T-helper 1 cell treated with Interleukin-12 subunit alpha and Interleukin-12 subunit beta and Interleukin-4 antibody, amounts not matched to agents 30 ng/mL and 1 ng/mL, for 36 hours (primary cell): Measurements from ENCODE around the gene IL6ST. TPM values are rescaled to one million over a fixed set of nuclear protein-coding genes. Genes with fewer than 3 reads are reported as not detected.
"Not testable (repeated sequence)": the region's sequence is repeated elsewhere in the genome, so short reads cannot be mapped to it uniquely, and the experiment has no call there.

Experiments
- intact Hi-C: fragments of 100-400 bp; cut with micrococcal nuclease; formaldehyde crosslinking; loops from one replicate; pipeline ENCODE4 v1.15.1; 2024
- total RNA-seq: library from RNA; stranded (reverse); gene quantifications from 2 replicates; pipeline ENCODE4 v1.2.3, GENCODE V29; 2022

The IL6ST gene
- total RNA-seq, 1 donor from 2014 or later, result 99.6 TPM

DNA sequence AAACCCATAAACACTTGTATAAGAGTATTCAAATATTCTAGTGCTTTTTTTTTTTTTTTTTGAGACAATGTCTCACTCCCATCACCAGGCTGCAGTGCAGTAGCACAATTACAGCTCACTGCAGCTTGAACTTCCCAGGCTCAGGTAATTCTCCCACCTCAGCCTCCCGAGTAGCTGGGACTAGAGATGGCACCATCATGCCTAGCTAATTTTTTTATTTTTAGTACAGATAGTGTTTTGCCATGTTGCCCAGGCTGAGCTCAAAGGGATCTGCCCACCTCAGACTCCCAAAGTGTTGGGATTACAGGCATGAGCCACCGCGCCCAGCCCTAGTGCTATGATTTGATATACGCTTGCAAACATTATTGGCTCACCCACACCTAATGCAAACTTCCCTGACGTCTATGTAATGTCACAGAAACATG lies 11.8 kb downstream of the IL6ST start:
- intact Hi-C loops, result loop anchor here (1.0 to 10.0 kb wide), 3 partner anchors 9 to 448 kb away; partner anchors contain the start of gene PLPP1

DNA sequence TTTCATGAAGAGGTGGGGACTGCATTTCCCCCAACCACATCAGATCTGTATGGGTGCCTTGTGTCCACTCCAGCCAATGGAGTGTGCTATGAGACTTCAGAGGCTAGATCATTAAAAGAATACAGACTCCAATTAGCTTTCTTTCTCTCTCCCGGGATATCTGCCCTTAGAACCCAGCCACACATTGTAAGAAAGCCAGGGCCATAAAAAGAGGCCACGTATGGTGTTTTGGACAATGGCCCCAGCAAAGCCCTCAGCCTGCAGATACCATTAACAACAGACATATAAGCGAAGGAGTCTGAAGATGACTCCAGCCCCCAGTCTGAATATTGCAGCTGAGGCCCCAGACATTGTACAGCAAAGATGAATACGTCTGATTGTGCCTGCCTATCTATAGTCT lies 21.5 kb downstream of the IL6ST start:
- intact Hi-C loops, result no loop called here

DNA sequence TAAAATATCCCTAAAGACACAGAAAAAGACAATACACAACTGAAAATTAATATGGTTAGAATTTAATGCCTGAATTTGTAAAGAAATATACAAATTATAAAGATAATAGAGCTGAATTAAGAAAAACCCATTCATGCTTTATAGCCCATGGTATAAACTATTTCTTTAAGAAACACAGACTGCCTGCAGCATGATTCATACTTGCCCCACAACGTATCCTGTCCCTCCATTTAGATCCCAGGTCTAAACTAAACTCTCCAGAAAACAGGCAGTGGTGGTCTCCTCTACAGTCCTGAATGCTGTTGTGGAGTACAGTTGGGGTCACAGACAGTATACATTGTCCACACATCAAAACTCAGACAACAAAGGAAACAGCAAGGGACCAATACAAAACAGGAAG lies 24.8 kb downstream of the IL6ST start:
- intact Hi-C loops, result no loop called here

DNA sequence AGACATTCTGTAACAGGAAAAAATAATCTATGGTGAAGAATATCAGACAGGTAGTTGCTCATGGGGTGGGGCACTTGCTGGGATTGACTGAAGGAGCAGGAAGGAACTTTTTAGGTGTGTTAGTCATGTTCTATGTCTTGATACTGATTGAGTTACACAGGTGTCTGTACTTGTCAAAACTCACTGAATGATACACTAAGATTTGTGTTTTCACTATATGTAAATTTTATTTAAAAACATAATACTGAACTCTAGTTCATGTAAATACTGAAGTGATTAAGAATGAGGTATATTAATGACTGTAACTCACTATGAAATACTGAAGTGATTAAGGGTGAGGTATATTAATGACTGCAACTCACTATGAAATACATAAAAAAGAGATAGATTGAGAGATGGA lies 28.5 kb downstream of the IL6ST start:
- intact Hi-C loops, result no loop called here

DNA sequence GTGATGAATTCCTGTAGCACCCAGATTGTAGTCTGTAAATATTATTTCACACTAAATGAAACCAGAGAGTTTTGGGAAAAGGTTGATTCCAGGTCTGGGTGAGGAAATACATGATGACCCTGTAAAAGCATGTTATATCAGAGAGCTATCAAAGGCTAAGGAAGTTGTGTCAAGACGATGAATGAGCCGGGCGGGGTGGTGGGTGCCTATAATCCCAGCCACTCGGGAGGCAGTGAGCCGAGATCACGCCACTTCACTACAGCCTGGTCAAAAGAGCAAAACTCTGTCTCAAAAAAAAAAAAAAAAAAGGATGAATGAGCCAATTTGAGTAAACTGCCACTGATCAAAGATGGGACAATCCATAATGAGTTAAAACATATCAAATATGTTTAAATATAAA lies 29.2 kb downstream of the IL6ST start:
- intact Hi-C loops, result no loop called here

DNA sequence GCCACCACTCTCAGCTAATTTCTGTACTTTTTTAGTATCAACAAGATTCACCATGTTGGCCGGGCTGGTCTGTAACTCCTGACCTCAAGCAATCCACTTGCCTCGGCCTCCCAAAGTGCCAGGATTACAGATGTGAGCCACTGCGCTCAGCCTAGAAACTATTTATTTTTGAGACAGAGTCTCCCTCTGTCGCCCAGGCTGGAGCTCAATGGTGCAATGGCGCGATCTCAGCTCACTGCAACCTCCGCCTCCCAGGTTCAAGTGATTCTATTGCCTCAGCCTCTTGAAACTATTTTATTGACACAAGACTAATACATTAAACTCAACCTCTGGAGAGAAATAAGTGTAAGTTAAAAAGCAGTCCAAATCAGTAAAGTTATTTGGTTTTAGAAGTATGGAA lies 34.0 kb downstream of the IL6ST start:
- intact Hi-C loops, result no loop called here

DNA sequence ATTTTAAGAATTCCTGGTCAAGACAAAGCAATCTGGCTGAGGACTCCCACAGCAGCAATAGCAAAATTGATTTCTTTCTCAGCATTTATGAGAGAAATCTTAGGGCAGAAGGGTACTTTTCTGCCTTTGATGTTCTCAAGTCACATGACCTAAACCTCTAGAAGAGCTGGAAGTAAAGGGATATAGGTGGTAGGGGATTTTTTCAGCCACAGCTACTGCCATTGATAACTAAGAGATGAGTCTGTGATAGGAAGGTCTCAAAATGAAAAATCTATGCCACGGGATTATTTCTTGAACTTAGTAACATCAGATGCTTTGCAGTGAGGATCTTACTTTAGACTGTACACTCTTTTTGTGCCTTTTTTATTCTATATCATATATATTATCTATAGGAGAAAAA lies 35.6 kb downstream of the IL6ST start:
- intact Hi-C loops, result no loop called here

DNA sequence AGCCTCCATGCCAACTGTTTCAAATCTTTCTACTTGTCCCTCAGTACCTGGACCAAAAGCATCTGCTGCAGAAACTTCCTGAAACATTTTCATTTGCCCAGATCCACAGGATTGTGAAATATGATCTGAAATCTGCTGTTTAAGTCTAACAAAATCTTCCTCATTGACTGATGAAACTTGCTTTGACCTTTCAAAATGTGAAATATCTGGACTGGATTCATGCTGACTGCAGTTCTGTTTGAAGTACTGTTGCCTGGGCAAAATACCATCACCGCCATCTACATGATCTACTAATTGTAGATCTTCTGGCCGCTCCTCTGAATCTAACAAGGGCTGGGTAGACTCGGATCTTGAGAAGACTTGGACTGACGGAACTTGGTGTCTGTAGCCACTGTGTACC lies 53.6 kb downstream of the IL6ST start:
- intact Hi-C loops, result not testable (repeated sequence)

DNA sequence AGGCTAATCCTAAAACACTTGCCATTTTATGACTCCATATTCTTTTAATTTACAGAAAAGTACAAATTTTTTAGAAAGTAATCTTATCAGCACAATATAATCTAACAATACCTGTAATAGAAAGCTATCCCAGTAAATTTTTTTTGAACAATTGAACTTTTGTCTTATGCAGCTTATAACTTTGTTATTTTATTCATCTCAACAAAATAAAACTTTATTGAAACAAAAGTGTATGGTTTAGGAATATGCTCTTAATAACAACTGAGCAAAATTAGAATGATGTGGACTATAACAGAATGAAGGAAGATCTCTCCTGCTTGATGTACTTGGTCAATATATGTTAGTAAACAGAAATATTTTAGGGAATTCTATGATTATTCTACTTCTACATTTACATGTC lies 57.2 kb downstream of the IL6ST start:
- intact Hi-C loops, result loop anchor here (2.0 to 5.0 kb wide), 2 partner anchors 315 to 901 kb away; no protein-coding TSS in a partner anchor

DNA sequence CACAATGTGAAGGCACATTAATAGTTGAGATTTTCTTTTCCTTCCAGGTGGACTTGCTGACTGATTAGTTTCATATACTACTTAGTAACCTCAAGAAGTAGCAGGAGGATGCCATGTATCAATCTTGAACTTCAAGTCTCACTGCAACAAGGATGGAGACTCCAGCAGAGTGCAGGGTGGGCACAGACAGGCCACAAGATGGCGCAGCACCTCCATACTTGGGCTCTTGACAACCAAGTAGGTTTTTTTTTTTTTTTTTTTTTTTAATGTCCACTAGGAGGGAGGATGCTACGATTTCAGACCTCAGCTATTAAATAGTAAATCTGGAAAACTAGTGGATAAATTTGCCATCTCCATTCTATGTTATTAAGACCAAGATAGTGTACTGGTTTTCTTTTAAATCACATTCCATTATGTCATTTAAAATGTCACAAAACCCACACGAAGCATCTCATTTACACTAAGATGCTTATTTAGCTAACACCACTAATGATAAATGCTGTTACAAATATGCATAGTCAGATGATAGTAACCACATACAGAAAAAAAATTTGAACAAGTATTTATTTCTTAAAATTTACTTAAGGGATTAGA lies 58.6 kb downstream of the IL6ST start:
- intact Hi-C loops, result loop anchor here (1.0 to 5.0 kb wide), 5 partner anchors 42 to 903 kb away; no protein-coding TSS in a partner anchor

DNA sequence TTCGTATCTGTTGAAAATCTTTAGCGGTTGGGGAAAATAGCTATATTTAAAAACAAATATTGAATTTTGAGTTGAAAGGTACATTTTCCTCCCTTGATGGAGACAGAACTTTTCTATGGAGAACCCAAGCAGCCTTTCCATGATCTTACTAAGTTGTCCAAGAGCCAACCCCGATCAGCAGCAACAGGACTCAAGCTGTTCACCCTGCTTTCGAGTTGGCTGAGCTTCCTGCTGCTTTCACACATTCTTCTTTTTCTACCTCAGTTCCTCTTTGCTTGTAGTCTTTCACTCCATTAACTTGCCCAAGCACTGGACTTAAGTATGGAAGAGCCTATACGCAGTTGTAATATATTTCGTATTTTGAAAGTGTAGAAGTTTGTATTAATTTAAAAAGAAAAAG lies 59.4 kb downstream of the IL6ST start:
- intact Hi-C loops, result loop anchor here (5.0 kb wide), 1 partner anchor 317 kb away; no protein-coding TSS in a partner anchor

DNA sequence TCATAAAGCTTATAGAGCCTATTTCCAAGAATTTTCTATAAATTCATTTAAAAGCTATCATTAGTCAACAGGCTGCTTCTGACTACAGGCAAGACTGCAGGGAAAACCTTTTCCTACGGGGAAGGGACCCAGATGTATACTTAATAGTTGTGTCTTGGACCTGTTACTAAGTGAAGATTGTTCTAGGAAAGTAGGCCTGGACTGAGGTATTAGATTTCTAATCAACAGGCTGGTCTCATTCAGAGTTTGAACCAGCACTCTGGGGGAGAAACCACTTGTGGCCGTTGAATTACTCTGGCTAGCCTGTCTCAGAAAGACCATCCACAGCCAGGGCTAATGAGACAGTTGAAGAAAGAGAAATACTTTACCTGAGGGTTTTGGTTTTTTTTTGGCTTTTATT lies 60.0 kb downstream of the IL6ST start:
- intact Hi-C loops, result loop anchor here (5.0 kb wide), 1 partner anchor 318 kb away; no protein-coding TSS in a partner anchor

DNA sequence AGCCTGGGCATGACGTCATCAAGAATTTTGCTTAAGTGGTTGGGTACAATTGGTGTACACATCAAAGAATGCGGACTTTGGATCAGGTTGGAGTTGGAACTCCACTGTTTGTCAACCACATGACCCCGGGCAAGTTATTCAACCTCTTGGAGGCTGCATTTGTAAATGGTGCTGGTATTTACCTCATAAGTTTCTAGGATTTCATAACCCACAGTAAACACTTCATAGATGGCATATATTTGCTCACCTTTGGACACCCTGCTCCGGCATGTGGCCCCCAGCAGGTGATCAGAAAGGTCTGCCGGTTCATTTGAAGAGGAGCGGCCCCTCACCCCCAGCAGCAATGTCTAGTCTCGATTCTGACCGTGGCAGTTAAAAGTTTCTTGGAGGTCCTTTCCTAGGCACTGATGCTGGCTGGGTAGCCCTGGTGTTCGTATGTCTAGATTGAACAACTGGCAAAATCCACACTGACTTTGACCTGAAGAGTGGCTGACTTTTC lies 60.6 kb downstream of the IL6ST start:
- intact Hi-C loops, result no loop called here

DNA sequence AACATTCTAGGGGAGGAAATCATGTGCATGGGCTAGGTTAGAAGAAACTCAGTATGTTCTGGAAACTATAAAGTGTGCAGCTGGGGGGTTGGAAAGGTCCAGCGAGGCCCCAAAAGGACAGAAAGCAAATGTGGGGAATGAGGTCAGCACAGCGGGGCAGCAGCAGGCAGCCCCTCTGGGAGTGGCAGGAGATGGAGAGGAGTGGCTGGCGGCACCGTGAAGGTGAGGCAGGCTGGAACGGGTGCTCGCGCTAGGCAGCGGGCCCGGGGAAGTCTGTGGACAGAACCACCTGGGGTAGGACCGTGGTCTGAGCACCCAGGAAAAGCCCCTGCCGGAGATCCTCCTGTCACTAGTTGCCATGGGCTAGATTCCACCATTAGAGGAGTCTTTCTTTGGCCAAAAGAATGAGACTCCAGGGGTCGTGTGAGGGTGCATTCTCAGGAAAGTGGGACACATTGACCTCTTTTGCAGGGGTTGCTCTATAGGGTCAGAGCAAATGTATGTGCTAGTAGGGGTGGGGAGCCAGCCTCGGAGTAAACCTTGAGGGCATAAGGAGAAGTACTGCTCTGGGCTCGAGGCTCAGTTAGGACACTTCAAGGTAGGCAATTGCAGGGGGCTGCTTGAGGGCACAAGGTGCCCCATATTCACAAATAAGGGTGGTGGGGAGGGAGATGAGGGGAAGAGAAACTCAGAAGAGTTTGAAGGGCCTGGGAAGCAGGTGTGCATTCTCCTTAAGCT lies 61.2 kb downstream of the IL6ST start:
- intact Hi-C loops, result no loop called here

DNA sequence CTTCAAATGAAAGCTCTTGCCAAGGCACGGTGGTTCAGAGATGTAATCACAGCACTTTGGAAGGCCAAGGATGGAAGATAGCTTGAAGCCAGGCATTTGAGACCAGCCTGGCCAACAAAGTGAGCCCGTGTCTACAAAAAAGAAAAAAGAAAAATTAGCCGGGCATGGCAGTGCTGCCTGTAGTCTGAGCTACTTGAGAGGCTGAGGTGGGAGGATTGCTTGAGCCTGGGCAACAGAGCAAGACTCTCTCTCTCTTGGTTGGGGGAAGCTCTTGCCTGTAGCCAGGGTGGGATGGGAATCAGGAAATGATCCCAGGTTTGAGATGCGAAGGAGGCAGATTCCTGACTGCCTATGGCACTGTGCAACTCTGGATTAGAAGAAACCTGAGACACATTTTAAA lies 62.1 kb downstream of the IL6ST start:
- intact Hi-C loops, result no loop called here

DNA sequence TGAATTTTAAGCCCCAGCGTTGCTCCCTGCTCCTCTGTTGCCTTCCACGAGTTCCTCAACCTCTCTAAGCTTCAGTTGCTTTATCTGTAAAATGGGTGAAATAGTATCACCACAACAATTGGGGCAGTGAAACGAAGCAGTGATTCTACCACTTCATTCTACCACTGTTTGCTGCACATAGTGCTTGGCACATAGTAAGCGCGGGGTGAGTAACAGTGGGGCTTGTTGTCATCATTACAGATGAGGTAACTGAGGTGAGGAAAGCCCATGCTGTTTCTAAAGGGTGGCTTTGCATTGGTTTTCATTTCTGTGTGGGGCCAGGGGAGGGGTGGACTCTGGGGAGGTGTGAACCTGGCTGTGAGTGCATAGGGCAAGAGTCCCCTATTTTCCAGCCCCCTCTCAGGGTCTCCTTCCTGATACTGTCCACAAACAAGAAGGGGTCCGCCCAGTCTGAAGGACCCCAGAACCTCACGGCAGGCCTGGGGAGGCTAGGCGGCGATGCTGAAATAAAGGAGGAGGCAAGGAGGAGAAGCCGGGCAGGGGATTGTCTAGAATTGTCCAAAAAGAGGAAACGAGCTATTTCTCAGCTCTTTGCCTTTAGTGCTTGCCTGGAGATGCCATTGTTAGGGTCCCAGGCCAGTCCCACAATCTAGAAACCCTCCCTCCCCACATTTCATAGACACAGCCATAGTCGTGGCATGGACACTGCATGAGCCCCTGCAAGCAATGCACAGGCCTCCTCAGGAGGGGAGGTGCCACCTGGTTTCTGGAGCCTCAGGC lies 65.6 kb downstream of the IL6ST start:
- intact Hi-C loops, result no loop called here

DNA sequence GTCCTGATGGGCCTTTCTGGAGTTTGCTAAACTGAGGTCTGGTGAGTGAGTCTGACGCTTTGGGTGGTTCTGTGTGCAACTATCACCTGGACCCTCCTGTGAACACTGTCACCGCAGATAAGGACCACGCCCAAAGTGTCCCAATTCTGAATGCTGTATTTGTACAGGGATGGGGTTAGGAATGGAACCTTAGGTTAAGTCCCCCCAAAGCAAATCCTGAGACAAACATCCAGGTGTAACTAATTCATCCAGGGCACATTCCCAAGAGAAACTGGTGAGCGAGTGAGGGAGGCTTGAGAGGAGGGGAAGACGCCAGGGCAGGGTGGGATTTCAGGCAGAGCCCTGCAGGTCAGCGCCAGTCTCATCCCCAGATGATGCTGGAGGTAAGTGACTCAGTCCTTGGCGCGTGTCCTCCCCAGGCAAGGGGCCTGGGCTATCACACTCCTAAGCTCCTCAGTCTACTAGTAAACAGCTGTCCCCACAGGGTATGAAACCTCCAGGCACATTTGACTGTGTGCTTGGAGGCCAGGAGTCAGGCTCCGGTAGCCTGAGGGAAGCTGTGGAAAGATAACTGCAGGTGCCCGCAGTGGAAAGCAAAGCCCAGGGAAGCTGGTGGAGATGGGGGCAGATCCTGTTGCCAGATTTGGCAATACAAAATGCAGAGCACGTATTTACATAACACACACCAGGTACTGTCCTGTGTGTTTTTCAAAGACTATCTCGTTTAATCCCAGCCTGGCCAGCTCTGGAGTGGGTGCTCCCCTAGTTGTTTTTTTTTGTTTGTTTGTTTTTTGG lies 66.7 kb downstream of the IL6ST start:
- intact Hi-C loops, result no loop called here

DNA sequence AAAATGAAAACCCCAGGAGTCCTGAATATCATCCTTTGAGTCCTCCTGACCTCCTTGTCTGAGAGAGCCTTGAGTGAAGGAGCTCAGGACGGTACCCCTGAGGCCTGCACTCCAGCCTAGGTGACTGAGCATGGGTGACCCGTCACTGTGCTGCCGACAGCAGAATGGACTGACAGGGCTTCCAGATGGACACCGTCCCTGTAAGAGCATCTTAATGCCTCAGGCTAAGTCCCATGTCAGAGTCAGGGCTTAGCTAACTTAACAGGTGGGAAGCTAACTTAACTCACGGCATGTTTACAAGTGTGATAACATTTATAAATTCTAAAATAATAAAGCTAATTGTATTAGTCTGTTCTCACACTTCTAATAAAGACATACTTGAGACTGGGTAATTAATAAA lies 68.3 kb downstream of the IL6ST start:
- intact Hi-C loops, result no loop called here

DNA sequence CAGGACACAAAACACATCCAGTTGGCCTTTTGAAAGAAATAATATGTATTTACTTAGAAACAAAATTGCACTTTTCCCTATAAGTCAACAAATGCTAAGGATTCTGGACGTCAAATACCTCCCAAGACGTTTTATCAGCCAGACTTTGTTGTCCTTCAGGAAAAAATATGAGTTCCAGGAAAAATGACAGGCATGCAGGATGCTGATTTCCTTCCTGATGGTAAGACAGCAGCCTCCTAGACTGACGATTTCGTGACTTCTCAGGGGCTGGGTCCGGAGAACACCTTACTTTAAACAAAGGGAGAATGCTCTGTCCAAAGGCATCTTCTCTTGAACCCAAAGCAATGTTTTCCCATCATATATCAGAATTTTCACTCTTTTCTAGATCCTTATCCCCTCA lies 69.1 kb downstream of the IL6ST start:
- intact Hi-C loops, result no loop called here

DNA sequence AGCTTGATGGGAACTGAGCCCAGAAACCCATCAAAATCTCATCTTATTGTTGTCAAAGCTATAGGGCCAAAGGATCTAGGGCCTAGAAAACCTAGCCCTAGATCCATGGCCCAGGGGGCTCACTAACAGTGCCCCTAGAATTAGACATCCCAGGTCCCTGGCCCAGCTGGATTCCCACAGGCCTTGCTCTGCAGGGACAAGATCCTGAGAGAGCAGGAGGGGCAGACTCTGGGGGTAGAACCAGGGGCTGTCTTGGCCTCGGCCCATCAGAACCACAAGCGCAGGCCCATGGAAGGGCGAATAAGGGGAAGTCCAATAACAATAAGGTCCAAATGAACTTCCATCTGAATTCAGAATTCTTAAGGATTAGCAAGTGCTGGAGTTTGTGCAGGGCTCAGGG lies 69.6 kb downstream of the IL6ST start:
- intact Hi-C loops, result no loop called here

DNA sequence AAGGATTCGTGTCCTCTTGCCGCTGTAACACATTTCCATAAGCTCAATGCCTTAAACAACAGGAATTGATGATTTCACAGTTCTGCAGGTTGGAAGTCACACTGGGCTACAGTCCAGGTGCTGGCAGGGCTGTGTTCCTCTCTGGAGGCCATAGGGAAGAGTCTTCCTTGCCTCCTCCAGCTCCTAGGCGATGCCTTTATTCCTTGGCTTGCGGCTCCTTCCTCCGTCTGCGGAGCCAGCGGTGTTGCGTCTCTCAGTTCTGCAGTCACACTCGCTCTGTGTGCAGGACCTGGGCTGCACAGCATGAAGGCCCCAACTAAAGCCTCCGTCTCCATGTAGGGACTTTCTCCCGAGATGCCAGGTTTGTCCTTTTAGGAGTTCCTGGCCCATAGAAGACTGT lies 70.0 kb downstream of the IL6ST start:
- intact Hi-C loops, result loop anchor here (5.0 kb wide), 3 partner anchors 162 to 752 kb away; partner anchors contain the start of gene CDC20B
